Hypothalamus (tissue), 51 donors: ENCODE measurements around the gene KCNQ1.

Experiments used
- DNase-seq, 51 donors: peaks; one replicate each; lab custom pipeline; 2025; lab: John Stamatoyannopoulos, UW

The KCNQ1 gene

GRCh38 chr11:2775626-2776350 lies 331.0 kb downstream of the KCNQ1 start:
- DNase-seq = no peak

- DNase-seq = no peak
Measured at GRCh38 chr11:2776351-2777061, 331.7 kb downstream of the KCNQ1 start.

- no peak for DNase-seq
Measured at GRCh38 chr11:2777386-2777785, 332.6 kb downstream of the KCNQ1 start.

- DNase-seq = peak in 4 of 51 donors; percentile 35 to 53 (median 41)
Measured at GRCh38 chr11:2777871-2778629, 333.2 kb downstream of the KCNQ1 start.

- DNase-seq = peak in 46 of 51 donors; percentile 29 to 88 (median 72)
Measured at GRCh38 chr11:2778630-2779498, 334.1 kb downstream of the KCNQ1 start.

GRCh38 chr11:2779499-2779980 lies 334.7 kb downstream of the KCNQ1 start:
- DNase-seq = no peak

GRCh38 chr11:2779981-2780849 lies 335.4 kb downstream of the KCNQ1 start:
- no peak for DNase-seq

GRCh38 chr11:2780850-2781407 lies 336.1 kb downstream of the KCNQ1 start:
- no peak for DNase-seq

GRCh38 chr11:2781408-2782274 lies 336.8 kb downstream of the KCNQ1 start:
- DNase-seq = no peak

- no peak for DNase-seq
Measured at GRCh38 chr11:2782769-2783168, 338.0 kb downstream of the KCNQ1 start.

GRCh38 chr11:2783536-2784082 lies 338.8 kb downstream of the KCNQ1 start:
- DNase-seq = no peak

GRCh38 chr11:2787816-2788167 lies 343.0 kb downstream of the KCNQ1 start:
- no peak for DNase-seq

GRCh38 chr11:2788168-2789071 lies 343.6 kb downstream of the KCNQ1 start:
- DNase-seq = no peak

GRCh38 chr11:2789331-2789730 lies 344.5 kb downstream of the KCNQ1 start:
- DNase-seq = no peak

- no peak for DNase-seq
Measured at GRCh38 chr11:2789791-2790567, 345.2 kb downstream of the KCNQ1 start.

GRCh38 chr11:2790568-2790921 lies 345.7 kb downstream of the KCNQ1 start:
- no peak for DNase-seq
